ENCODE data around the gene WDR45B.
"Not testable (repeated sequence)": the region's sequence is repeated elsewhere in the genome, so short reads cannot be mapped to it uniquely, and the experiment has no call there.

WDR45B gene

GRCh38 chr17:82582709-82583108, 65.5 kb downstream of the WDR45B start:
- DNase-seq (ENCODE audit: low read depth): no peak

- DNase-seq (ENCODE audit: low read depth): no peak
Observed at GRCh38 chr17:82582213-82582612, 66.0 kb downstream of the WDR45B start.

GRCh38 chr17:82579969-82580368, 68.3 kb downstream of the WDR45B start:
- not testable (repeated sequence) for DNase-seq (ENCODE audit: low read depth)

GRCh38 chr17:82577300-82577699, 70.9 kb downstream of the WDR45B start:
- DNase-seq (ENCODE audit: low read depth): no peak

- not testable (repeated sequence) for DNase-seq (ENCODE audit: low read depth)
Observed at GRCh38 chr17:82575581-82576221, 72.5 kb downstream of the WDR45B start.

GRCh38 chr17:82574041-82574440, 74.2 kb downstream of the WDR45B start:
- no peak for DNase-seq (ENCODE audit: low read depth)

- DNase-seq (ENCODE audit: low read depth): no peak
Observed at GRCh38 chr17:82571855-82572254, 76.4 kb downstream of the WDR45B start.

GRCh38 chr17:82570277-82570676, 78.0 kb downstream of the WDR45B start:
- no peak for DNase-seq (ENCODE audit: low read depth)

GRCh38 chr17:82569621-82570020, 78.6 kb downstream of the WDR45B start:
- no peak for DNase-seq (ENCODE audit: low read depth)

- DNase-seq (ENCODE audit: low read depth): no peak
Observed at GRCh38 chr17:82568997-82569393, 79.2 kb downstream of the WDR45B start.

- DNase-seq (ENCODE audit: low read depth): no peak
Observed at GRCh38 chr17:82567286-82567685, 81.0 kb downstream of the WDR45B start.

GRCh38 chr17:82566129-82566960, 81.9 kb downstream of the WDR45B start:
- no peak for DNase-seq (ENCODE audit: low read depth)

- DNase-seq (ENCODE audit: low read depth): no peak
Observed at GRCh38 chr17:82565551-82565950, 82.7 kb downstream of the WDR45B start.

Data from activated T-cell treated with anti-CD3 and anti-CD28 coated beads for 1 hour (primary cell).